Measurements from ENCODE around the gene SHE. TPM values are rescaled to one million over a fixed set of nuclear protein-coding genes. Genes with fewer than 3 reads are reported as not detected.

SHE gene
- polyA plus RNA-seq, 1 experiment, result not detected

GRCh38 chr1:154501423-154502065 is 668 bp downstream of the SHE start:
- POLR2A ChIA-PET, result interaction anchor here (0.6 kb wide), 1 partner anchor 1580 kb away, joined by 7 read pairs; no protein-coding TSS in a partner anchor
- Histone ChIP-seq H3K27me3 (ENCODE audit: control insufficient read depth, insufficient read depth, low read length) (peaks cover 71% of the 10 kb centered on the region), H3K27ac (ENCODE audit: low read depth, low read length) (no peak overlapping the region), H3K4me3 (ENCODE audit: low read depth, low read length) (no peak overlapping the region), H3K9me3 (ENCODE audit: control insufficient read depth, insufficient read depth, low read length) (peaks cover 13% of the 10 kb centered on the region)
- TF ChIP-seq CTCF (IDR thresholded peaks at IDR 0.05; ENCODE audit: low read depth, low read length), result no peak
- DNase-seq (ENCODE audit: low read depth, low spot score), result no peak
- CTCF ChIA-PET, result no interaction called here

GRCh38 chr1:154500533-154500932 is 1.7 kb downstream of the SHE start:
- peaks cover 73% of the 10 kb centered on the region for H3K27me3 ChIP-seq (ENCODE audit: control insufficient read depth, insufficient read depth, low read length)
- POLR2A ChIA-PET, result no interaction called here

DNA sequence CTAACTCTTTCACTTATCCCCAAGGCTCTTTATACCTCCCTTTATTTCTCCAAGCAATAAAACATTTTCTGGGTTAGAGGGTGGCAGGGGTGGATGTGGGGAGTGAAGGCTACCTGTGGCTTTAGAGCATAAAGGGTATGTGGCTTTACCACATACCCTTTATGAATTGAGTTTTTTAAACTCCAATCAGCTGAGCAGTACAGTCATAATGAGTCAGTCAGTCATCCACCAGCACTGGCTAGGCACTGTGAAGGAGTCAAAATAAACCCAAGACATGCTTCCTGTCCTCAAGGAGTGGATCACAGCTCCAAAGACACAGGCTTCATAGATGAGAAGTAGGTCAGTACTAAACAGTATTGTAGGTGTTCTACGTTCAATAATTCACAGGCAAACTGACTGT is 2.8 kb downstream of the SHE start:
- TF ChIP-seq CTCF (IDR thresholded peaks at IDR 0.05; ENCODE audit: low read depth, low read length), result no peak
- ChIA-PET POLR2A (no interaction called here), CTCF (no interaction called here)
- Histone ChIP-seq H3K27me3 (ENCODE audit: control insufficient read depth, insufficient read depth, low read length) (peaks cover 73% of the 10 kb centered on the region), H3K4me3 (ENCODE audit: low read depth, low read length) (no peak overlapping the region), H3K27ac (ENCODE audit: low read depth, low read length) (no peak overlapping the region), H3K9me3 (ENCODE audit: control insufficient read depth, insufficient read depth, low read length) (peaks cover 9% of the 10 kb centered on the region)
- DNase-seq (ENCODE audit: low read depth, low spot score), result no peak

More at GRCh38 chr1:154500533-154500932, 1.7 kb downstream of the SHE start:
- Histone ChIP-seq H3K27ac (ENCODE audit: low read depth, low read length) (no peak overlapping the region), H3K4me3 (ENCODE audit: low read depth, low read length) (no peak overlapping the region), H3K9me3 (ENCODE audit: control insufficient read depth, insufficient read depth, low read length) (peaks cover 9% of the 10 kb centered on the region)
- no peak for DNase-seq (ENCODE audit: low read depth, low spot score)
- TF ChIP-seq CTCF (IDR thresholded peaks at IDR 0.05; ENCODE audit: low read depth, low read length), result no peak
- CTCF ChIA-PET, result no interaction called here

GRCh38 chr1:154497026-154497806 is 5.0 kb downstream of the SHE start:
- Histone ChIP-seq H3K9me3 (ENCODE audit: control insufficient read depth, insufficient read depth, low read length) (no peaks in the 10 kb centered on the region; the same call in 1 of the 2 replicates), H3K4me3 (ENCODE audit: low read depth, low read length) (no peak overlapping the region), H3K27ac (ENCODE audit: low read depth, low read length) (no peak overlapping the region), H3K27me3 (ENCODE audit: control insufficient read depth, insufficient read depth, low read length) (peaks cover 68% of the 10 kb centered on the region)
- DNase-seq (ENCODE audit: low read depth, low spot score), result no peak
- POLR2A ChIA-PET, result no interaction called here
- no peak for TF ChIP-seq CTCF (IDR thresholded peaks at IDR 0.05; ENCODE audit: low read depth, low read length)
- CTCF ChIA-PET, result interaction anchor here (0.7 kb wide), 1 partner anchor 65 kb away, joined by 3 read pairs; no protein-coding TSS in a partner anchor

- POLR2A ChIA-PET, result no interaction called here
- Histone ChIP-seq H3K27me3 (ENCODE audit: control insufficient read depth, insufficient read depth, low read length) (peaks cover 69% of the 10 kb centered on the region), H3K9me3 (ENCODE audit: control insufficient read depth, insufficient read depth, low read length) (no peaks in the 10 kb centered on the region), H3K4me3 (ENCODE audit: low read depth, low read length) (no peak overlapping the region), H3K27ac (ENCODE audit: low read depth, low read length) (no peak overlapping the region)
- no peak for DNase-seq (ENCODE audit: low read depth, low spot score)
- CTCF ChIA-PET, result interaction anchor here (0.7 to 2.1 kb wide), 3 partner anchors 17 to 66 kb away, joined by 3 to 10 read pairs (median 6); no protein-coding TSS in a partner anchor
- TF ChIP-seq CTCF (IDR thresholded peaks at IDR 0.05; ENCODE audit: low read depth, low read length), result no peak
Measured at GRCh38 chr1:154496383-154496782, 5.8 kb downstream of the SHE start.

All from AG04450 (cell line).